HFFc6 (cell line): ENCODE results near the gene FCN2. TPM values are rescaled to one million over a fixed set of nuclear protein-coding genes. Genes with fewer than 3 reads are reported as not detected.

ENCODE experiments used
- DNase-seq: peaks from one replicate; pipeline ENCODE4 v3.0.0-alpha.2; 2018
- H3K27ac Mint-ChIP-seq: 2 replicates; pipeline ENCODE4 v1.8.0; 2020; ENCODE audit warnings: mild to moderate bottlenecking, mixed read lengths
- H3K27me3 Mint-ChIP-seq: 2 replicates; pipeline ENCODE4 v1.8.0; 2021; ENCODE audit warnings: mild to moderate bottlenecking, moderate library complexity, mixed read lengths; ENCODE audit not compliant: insufficient read depth
- H3K36me3 Mint-ChIP-seq: 2 replicates; pipeline ENCODE4 v1.8.0; 2021; ENCODE audit warnings: low read depth, mixed read lengths
- H3K4me1 Mint-ChIP-seq: 2 replicates; pipeline ENCODE4 v1.8.0; 2020; ENCODE audit warnings: low read depth, mixed read lengths
- H3K4me3 Mint-ChIP-seq: 2 replicates; pipeline ENCODE4 v1.8.0; 2020; ENCODE audit warnings: mild to moderate bottlenecking, moderate library complexity, mixed read lengths
- H3K9me3 Mint-ChIP-seq: 2 replicates; pipeline ENCODE4 v1.8.0; 2020; ENCODE audit warnings: mild to moderate bottlenecking, mixed read lengths
- total RNA-seq, 6 experiments: library from RNA; stranded (reverse); fragmentation: NEBNext Ultra II Directional; extraction: Animal tissue kit (Norgen Biotek cat#: 25700); gene quantifications; 2 replicates in 1 of 6; 3 replicates in 5 of 6; pipeline ENCODE4 v1.2.3, GENCODE V29; 2021
- TF ChIP-seq, protein P1 (sequence below): fragments of 200-600 bp; sonication (generic); IDR thresholded peaks from 2 replicates; pipeline ENCODE4 v1.5.0; 2021; ENCODE audit warnings: antibody characterized with exemption, mild to moderate bottlenecking

Gene FCN2
- total RNA-seq, 6 experiments from 2014 or later: not detected

GRCh38 chr9:134895908-134896833 lies 15.6 kb downstream of the FCN2 start:
- H3K9me3 Mint-ChIP-seq: peaks cover 5% of the 10 kb centered on the region
- peaks cover 12% of the 10 kb centered on the region for H3K27me3 Mint-ChIP-seq
- H3K27ac Mint-ChIP-seq: no peak overlapping the region
- TF ChIP-seq, protein P1, sequence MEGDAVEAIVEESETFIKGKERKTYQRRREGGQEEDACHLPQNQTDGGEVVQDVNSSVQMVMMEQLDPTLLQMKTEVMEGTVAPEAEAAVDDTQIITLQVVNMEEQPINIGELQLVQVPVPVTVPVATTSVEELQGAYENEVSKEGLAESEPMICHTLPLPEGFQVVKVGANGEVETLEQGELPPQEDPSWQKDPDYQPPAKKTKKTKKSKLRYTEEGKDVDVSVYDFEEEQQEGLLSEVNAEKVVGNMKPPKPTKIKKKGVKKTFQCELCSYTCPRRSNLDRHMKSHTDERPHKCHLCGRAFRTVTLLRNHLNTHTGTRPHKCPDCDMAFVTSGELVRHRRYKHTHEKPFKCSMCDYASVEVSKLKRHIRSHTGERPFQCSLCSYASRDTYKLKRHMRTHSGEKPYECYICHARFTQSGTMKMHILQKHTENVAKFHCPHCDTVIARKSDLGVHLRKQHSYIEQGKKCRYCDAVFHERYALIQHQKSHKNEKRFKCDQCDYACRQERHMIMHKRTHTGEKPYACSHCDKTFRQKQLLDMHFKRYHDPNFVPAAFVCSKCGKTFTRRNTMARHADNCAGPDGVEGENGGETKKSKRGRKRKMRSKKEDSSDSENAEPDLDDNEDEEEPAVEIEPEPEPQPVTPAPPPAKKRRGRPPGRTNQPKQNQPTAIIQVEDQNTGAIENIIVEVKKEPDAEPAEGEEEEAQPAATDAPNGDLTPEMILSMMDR: no peak
- no peaks in the 10 kb centered on the region for H3K36me3 Mint-ChIP-seq
- DNase-seq: peak; percentile 57
- peaks cover 21% of the 10 kb centered on the region for H3K4me1 Mint-ChIP-seq
- no peak overlapping the region for H3K4me3 Mint-ChIP-seq

GRCh38 chr9:134896834-134897583 lies 16.4 kb downstream of the FCN2 start:
- no peak overlapping the region for H3K27ac Mint-ChIP-seq
- no peaks in the 10 kb centered on the region for H3K36me3 Mint-ChIP-seq
- TF ChIP-seq, protein P1: no peak
- peaks cover 21% of the 10 kb centered on the region for H3K4me1 Mint-ChIP-seq
- H3K9me3 Mint-ChIP-seq: peaks cover 5% of the 10 kb centered on the region
- no peak overlapping the region for H3K4me3 Mint-ChIP-seq
- DNase-seq: no peak
- peaks cover 5% of the 10 kb centered on the region for H3K27me3 Mint-ChIP-seq

DNA sequence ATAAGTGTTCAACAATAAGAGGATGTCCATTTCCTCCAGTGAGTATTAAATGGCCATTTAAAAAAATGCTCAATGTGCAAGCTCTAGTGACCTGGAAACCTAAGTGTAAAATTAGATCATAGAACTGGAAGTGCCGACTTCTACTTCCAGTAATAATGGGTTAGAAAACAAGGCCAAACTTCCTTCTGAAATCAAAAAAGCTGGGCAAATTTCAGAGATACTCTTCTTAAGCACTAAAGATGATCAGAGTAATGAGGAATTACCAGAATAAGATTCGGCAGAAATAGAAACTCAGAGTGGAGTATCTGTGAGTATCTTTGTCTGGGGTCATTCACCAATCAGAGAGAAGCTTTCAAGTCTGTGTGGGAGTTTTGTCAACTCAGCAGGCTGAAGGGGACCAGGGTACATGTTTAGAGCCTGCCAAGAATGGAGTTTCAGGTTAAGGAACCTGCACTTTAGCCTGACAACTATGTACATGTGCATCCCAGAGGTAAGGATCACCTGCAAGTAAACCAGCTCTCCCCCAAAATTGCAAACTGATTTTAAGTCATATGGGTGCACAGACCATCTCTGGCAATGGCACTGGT lies 17.1 kb downstream of the FCN2 start:
- DNase-seq: no peak
- TF ChIP-seq, protein P1: no peak
- H3K9me3 Mint-ChIP-seq: peaks cover 5% of the 10 kb centered on the region
- peaks cover 3% of the 10 kb centered on the region for H3K27me3 Mint-ChIP-seq
- peaks cover 21% of the 10 kb centered on the region for H3K4me1 Mint-ChIP-seq
- no peak overlapping the region for H3K4me3 Mint-ChIP-seq
- no peaks in the 10 kb centered on the region for H3K36me3 Mint-ChIP-seq
- no peak overlapping the region for H3K27ac Mint-ChIP-seq

GRCh38 chr9:134898319-134898718 lies 17.7 kb downstream of the FCN2 start:
- H3K36me3 Mint-ChIP-seq: no peaks in the 10 kb centered on the region
- no peak for DNase-seq
- H3K9me3 Mint-ChIP-seq: peaks cover 5% of the 10 kb centered on the region
- peaks cover 21% of the 10 kb centered on the region for H3K4me1 Mint-ChIP-seq
- TF ChIP-seq, protein P1: no peak
- H3K4me3 Mint-ChIP-seq: no peak overlapping the region
- H3K27me3 Mint-ChIP-seq: peaks cover 2% of the 10 kb centered on the region
- no peak overlapping the region for H3K27ac Mint-ChIP-seq

GRCh38 chr9:134899168-134899567 lies 18.6 kb downstream of the FCN2 start:
- Mint-ChIP-seq H3K27me3 (peaks cover 2% of the 10 kb centered on the region), H3K9me3 (peaks cover 5% of the 10 kb centered on the region), H3K4me3 (no peak overlapping the region), H3K36me3 (no peaks in the 10 kb centered on the region), H3K4me1 (peaks cover 21% of the 10 kb centered on the region), H3K27ac (no peak overlapping the region)
- TF ChIP-seq, protein P1: no peak
- DNase-seq: no peak
